SK-N-SH treated with all-trans-retinoic acid at 6 μM for 48 hours (cell line): ENCODE data around the gene HCFC2.
"Not testable (repeated sequence)": the region's sequence is repeated elsewhere in the genome, so short reads cannot be mapped to it uniquely, and the experiment has no call there.

ENCODE experiments used
- ATAC-seq: fragments of 200-7000 bp; cut with Tn5 transposase; 3 replicates; pipeline ENCODE4 v1.9.1; 2020; ENCODE audit warnings: mild to moderate bottlenecking, moderate library complexity
- ARNTL ChIP-seq: fragments of 450-650 bp; formaldehyde crosslinking; IDR thresholded peaks from 2 replicates; pipeline ENCODE4 v1.5.0; 2020; ENCODE audit warnings: low read depth, mild to moderate bottlenecking, moderate library complexity, borderline replicate concordance
- BACH2 ChIP-seq: fragments of 250-450 bp; sonication (Bioruptor Pico); IDR thresholded peaks from 2 replicates; pipeline ENCODE4 v1.9.0; 2021; ENCODE audit warnings: mild to moderate bottlenecking, borderline replicate concordance
- CSDC2 ChIP-seq: fragments of 250-450 bp; sonication (Bioruptor Pico); IDR thresholded peaks from 2 replicates; pipeline ENCODE4 v1.5.0; 2020; ENCODE audit warnings: mild to moderate bottlenecking, moderate library complexity
- ESRRG ChIP-seq: fragments of 250-450 bp; sonication (Bioruptor Pico); IDR thresholded peaks from 2 replicates; pipeline ENCODE4 v1.6.1; 2021; ENCODE audit warnings: mild to moderate bottlenecking
- GLIS3 ChIP-seq: fragments of 250-450 bp; sonication (Bioruptor Pico); IDR thresholded peaks from 2 replicates; pipeline ENCODE4 v1.5.0; 2020; ENCODE audit warnings: mild to moderate bottlenecking, moderate library complexity
- ISL1 ChIP-seq: fragments of 250-450 bp; sonication (Bioruptor Pico); IDR thresholded peaks from 2 replicates; pipeline ENCODE4 v2.1.2; 2022; ENCODE audit warnings: mild to moderate bottlenecking, moderate library complexity
- OSR1 ChIP-seq: fragments of 250-450 bp; sonication (Bioruptor Pico); IDR thresholded peaks from 2 replicates; pipeline ENCODE4 v1.8.0; 2022; ENCODE audit warnings: moderate library complexity, mild to moderate bottlenecking, inconsistent platforms
- PATZ1 ChIP-seq: fragments of 250-450 bp; sonication (Bioruptor Pico); IDR thresholded peaks from 2 replicates; pipeline ENCODE4 v1.8.0; 2020; ENCODE audit warnings: mild to moderate bottlenecking, moderate library complexity, borderline replicate concordance
- PPARA ChIP-seq: fragments of 250-450 bp; sonication (Bioruptor Pico); IDR thresholded peaks from 2 replicates; pipeline ENCODE4 v1.5.0; 2020; ENCODE audit warnings: mild to moderate bottlenecking, borderline replicate concordance
- RARB ChIP-seq: fragments of 250-450 bp; sonication (Bioruptor Pico); IDR thresholded peaks from 2 replicates; pipeline ENCODE4 v1.8.0; 2021; ENCODE audit warnings: mild to moderate bottlenecking, moderate library complexity
- SNAI2 ChIP-seq: fragments of 250-450 bp; sonication (Bioruptor Pico); IDR thresholded peaks from 2 replicates; pipeline ENCODE4 v1.5.0; 2020; ENCODE audit warnings: mild to moderate bottlenecking, moderate library complexity
- TCF4 ChIP-seq: fragments of 250-450 bp; sonication (Bioruptor Pico); IDR thresholded peaks from 2 replicates; pipeline ENCODE4 v1.8.0; 2021; ENCODE audit warnings: mild to moderate bottlenecking, moderate library complexity, borderline replicate concordance
- TOX ChIP-seq: fragments of 250-450 bp; sonication (Bioruptor Pico); IDR thresholded peaks from 2 replicates; pipeline ENCODE4 v1.8.0; 2021; ENCODE audit warnings: mild to moderate bottlenecking, moderate library complexity, borderline replicate concordance
- ZC3H10 ChIP-seq: fragments of 250-450 bp; sonication (Bioruptor Pico); IDR thresholded peaks from 2 replicates; pipeline ENCODE4 v1.5.1; 2021; ENCODE audit warnings: mild to moderate bottlenecking, moderate library complexity
- ZFP3 ChIP-seq: fragments of 250-450 bp; sonication (Bioruptor Pico); IDR thresholded peaks from 2 replicates; pipeline ENCODE4 v1.5.0; 2020; ENCODE audit warnings: mild to moderate bottlenecking, moderate library complexity
- ZFP30 ChIP-seq: fragments of 450-650 bp; formaldehyde crosslinking; IDR thresholded peaks from 2 replicates; pipeline ENCODE4 v1.5.0; 2022; ENCODE audit warnings: mild to moderate bottlenecking, moderate library complexity
- ZNF565 ChIP-seq: fragments of 450-650 bp; formaldehyde crosslinking; conservative IDR thresholded peaks from 2 replicates; pipeline ENCODE4 v1.5.0; 2020; ENCODE audit warnings: low read depth, mild to moderate bottlenecking, moderate library complexity
- ZNF70 ChIP-seq: fragments of 450-650 bp; formaldehyde crosslinking; IDR thresholded peaks from 2 replicates; pipeline ENCODE4 v1.5.0; 2020; ENCODE audit warnings: mild to moderate bottlenecking, moderate library complexity
- ZNF8 ChIP-seq: fragments of 450-650 bp; formaldehyde crosslinking; IDR thresholded peaks from 2 replicates; pipeline ENCODE4 v1.5.0; 2020; ENCODE audit warnings: mild to moderate bottlenecking, moderate library complexity
- TF ChIP-seq, protein P1 (sequence below): fragments of 250-450 bp; sonication (Bioruptor Pico); IDR thresholded peaks from 2 replicates; pipeline ENCODE4 v1.5.0; 2020; ENCODE audit warnings: mild to moderate bottlenecking, moderate library complexity
- TF ChIP-seq, protein P2 (sequence below): fragments of 250-450 bp; sonication (Bioruptor Pico); IDR thresholded peaks from 2 replicates; pipeline ENCODE4 v1.8.0; 2021; ENCODE audit warnings: low read depth, mild to moderate bottlenecking, moderate library complexity, borderline replicate concordance

HCFC2 gene

GRCh38 chr12:104064031-104064841 lies at the start of gene HCFC2:
TSS of gene HCFC2 (plus strand) at chr12:104064531. CDS start at chr12:104064561, 30 bp downstream.
- peak; percentile 95 for ATAC-seq

DNA sequence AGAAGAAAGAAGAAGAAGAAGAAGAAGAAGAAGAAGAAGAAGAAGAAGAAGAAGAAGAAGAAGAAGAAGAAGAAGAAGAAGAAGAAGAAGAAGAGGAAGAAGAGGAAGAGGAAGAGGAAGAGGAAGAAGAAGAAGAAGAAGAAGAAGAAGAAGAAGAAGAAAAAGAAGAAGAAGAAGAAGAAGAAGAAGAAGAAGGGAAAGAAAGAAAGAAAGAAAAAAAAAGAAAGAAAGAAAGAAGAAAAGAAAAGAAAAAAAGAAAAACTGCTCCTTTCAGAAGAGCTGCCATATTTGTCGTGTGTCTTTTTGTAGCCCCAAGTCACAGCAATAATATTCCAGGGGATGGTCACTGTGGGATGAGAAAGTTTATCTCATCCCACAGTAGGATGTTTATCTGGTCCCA lies 42.5 kb upstream of the HCFC2 start:
- ATAC-seq, result not testable (repeated sequence)

More at GRCh38 chr12:104064031-104064841, at the start of gene HCFC2:
- no peak for TF ChIP-seq ZC3H10 (CRISPR knock-in tag)
- TF ChIP-seq OSR1 (CRISPR knock-in tag), result no peak
- TF ChIP-seq, protein P1, sequence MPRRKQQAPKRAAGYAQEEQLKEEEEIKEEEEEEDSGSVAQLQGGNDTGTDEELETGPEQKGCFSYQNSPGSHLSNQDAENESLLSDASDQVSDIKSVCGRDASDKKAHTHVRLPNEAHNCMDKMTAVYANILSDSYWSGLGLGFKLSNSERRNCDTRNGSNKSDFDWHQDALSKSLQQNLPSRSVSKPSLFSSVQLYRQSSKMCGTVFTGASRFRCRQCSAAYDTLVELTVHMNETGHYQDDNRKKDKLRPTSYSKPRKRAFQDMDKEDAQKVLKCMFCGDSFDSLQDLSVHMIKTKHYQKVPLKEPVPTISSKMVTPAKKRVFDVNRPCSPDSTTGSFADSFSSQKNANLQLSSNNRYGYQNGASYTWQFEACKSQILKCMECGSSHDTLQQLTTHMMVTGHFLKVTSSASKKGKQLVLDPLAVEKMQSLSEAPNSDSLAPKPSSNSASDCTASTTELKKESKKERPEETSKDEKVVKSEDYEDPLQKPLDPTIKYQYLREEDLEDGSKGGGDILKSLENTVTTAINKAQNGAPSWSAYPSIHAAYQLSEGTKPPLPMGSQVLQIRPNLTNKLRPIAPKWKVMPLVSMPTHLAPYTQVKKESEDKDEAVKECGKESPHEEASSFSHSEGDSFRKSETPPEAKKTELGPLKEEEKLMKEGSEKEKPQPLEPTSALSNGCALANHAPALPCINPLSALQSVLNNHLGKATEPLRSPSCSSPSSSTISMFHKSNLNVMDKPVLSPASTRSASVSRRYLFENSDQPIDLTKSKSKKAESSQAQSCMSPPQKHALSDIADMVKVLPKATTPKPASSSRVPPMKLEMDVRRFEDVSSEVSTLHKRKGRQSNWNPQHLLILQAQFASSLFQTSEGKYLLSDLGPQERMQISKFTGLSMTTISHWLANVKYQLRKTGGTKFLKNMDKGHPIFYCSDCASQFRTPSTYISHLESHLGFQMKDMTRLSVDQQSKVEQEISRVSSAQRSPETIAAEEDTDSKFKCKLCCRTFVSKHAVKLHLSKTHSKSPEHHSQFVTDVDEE (CRISPR knock-in tag), result 0 out of 2 replicates have a peak, but pooled peaks have one; percentile 13
- TF ChIP-seq PATZ1 (CRISPR knock-in tag), result peak; percentile 17; the same call in 1 of the 2 replicates
- TF ChIP-seq ZNF565 (CRISPR knock-in tag), result no peak
- TF ChIP-seq PPARA (CRISPR knock-in tag), result no peak
- TF ChIP-seq ZNF8 (CRISPR knock-in tag), result no peak
- no peak for TF ChIP-seq ZFP3 (CRISPR knock-in tag)
- no peak for TF ChIP-seq CSDC2

- ATAC-seq, result no peak
- TF ChIP-seq ESRRG (CRISPR knock-in tag) (no peak), RARB (CRISPR knock-in tag) (no peak), PPARA (CRISPR knock-in tag) (no peak), CSDC2 (no peak)
- TF ChIP-seq, protein P2, sequence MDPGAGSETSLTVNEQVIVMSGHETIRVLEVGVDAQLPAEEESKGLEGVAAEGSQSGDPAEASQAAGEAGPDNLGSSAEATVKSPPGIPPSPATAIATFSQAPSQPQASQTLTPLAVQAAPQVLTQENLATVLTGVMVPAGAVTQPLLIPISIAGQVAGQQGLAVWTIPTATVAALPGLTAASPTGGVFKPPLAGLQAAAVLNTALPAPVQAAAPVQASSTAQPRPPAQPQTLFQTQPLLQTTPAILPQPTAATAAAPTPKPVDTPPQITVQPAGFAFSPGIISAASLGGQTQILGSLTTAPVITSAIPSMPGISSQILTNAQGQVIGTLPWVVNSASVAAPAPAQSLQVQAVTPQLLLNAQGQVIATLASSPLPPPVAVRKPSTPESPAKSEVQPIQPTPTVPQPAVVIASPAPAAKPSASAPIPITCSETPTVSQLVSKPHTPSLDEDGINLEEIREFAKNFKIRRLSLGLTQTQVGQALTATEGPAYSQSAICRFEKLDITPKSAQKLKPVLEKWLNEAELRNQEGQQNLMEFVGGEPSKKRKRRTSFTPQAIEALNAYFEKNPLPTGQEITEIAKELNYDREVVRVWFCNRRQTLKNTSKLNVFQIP (CRISPR knock-in tag), result no peak
- TF ChIP-seq, all 23 proteins: peak for 0
Measured at GRCh38 chr12:104022786-104023185, 41.5 kb upstream of the HCFC2 start.

DNA sequence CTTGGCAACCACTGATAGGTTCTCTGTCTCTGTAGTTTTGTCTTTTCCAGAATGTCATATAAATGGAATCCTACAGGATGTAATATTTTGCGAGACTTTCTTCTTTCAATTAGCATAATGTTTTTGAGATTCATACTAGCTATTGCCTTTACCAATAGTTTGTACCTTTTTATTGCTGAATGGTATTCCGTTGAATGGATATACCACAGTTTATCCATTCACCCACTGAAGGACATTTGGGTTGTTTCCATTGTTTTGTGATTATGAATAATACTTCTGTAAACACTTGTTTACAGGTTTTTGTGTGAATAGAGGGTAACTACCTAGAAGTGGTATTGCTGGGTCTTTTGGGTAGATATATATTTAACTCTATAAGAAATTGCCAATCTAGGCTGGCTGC lies 40.6 kb upstream of the HCFC2 start:
- no peak for ATAC-seq
- TF ChIP-seq ZC3H10 (CRISPR knock-in tag) (no peak), ZNF8 (CRISPR knock-in tag) (peak; percentile 97)

DNA sequence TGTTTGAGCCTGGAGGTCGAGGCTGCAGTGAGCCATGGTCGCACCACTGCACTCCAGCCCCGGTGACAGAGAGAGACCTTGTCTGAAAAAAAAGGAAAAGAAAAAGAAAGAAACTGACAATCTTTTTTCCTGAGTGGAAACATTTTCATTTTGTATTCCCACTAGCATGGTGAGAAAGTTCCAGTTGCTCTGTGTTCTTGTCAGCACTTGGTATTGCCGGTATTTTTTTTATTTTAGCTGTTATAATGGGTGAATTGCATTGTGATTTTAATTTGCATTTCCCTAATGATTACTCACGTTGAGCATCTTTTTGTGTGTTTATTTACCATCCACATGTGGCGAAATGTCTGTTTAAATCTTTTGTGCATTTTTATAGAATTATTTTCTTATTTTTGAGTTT lies 40.0 kb upstream of the HCFC2 start:
- TF ChIP-seq ISL1 (no peak), ZNF70 (CRISPR knock-in tag) (no peak), ARNTL (CRISPR knock-in tag) (no peak)
- TF ChIP-seq, all 23 proteins: peak for 0
- ATAC-seq, result no peak

DNA sequence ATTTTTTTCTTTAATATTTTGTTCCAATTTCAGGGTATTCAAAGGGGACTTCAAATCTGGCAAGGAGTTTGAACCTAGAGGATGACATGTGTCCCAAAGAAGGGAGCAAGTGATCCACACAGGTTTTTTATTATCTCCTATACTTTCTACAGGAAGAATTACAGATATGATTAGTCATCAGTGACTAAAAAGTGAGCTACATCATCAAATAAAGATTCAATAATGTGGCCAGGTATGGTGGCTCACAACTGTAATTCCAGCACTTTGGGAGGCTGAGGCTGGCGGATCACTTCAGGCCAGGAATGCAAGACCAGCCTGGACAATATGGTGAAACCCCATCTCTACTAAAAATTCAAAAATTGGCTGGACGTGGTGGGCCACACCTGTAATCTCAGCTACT lies 38.6 kb upstream of the HCFC2 start:
- no peak for TF ChIP-seq PATZ1 (CRISPR knock-in tag)
- TF ChIP-seq ISL1, result no peak
- TF ChIP-seq SNAI2 (CRISPR knock-in tag), result no peak
- no peak for TF ChIP-seq ZFP30 (CRISPR knock-in tag)
- no peak for TF ChIP-seq BACH2 (CRISPR knock-in tag)
- TF ChIP-seq ZNF70 (CRISPR knock-in tag), result no peak
- TF ChIP-seq TCF4 (CRISPR knock-in tag), result no peak
- no peak for TF ChIP-seq GLIS3 (CRISPR knock-in tag)
- TF ChIP-seq ZFP3 (CRISPR knock-in tag), result no peak
- TF ChIP-seq TOX (CRISPR knock-in tag), result no peak
- TF ChIP-seq ZC3H10 (CRISPR knock-in tag), result no peak
- no peak for TF ChIP-seq OSR1 (CRISPR knock-in tag)
- no peak for TF ChIP-seq ARNTL (CRISPR knock-in tag)
- no peak for TF ChIP-seq CSDC2
- no peak for TF ChIP-seq ESRRG (CRISPR knock-in tag)
- no peak for ATAC-seq
